ENCODE measurements around the gene FBXO22.
"Not testable (repeated sequence)": the region's sequence is repeated elsewhere in the genome, so short reads cannot be mapped to it uniquely, and the experiment has no call there.

The FBXO22 gene

DNA sequence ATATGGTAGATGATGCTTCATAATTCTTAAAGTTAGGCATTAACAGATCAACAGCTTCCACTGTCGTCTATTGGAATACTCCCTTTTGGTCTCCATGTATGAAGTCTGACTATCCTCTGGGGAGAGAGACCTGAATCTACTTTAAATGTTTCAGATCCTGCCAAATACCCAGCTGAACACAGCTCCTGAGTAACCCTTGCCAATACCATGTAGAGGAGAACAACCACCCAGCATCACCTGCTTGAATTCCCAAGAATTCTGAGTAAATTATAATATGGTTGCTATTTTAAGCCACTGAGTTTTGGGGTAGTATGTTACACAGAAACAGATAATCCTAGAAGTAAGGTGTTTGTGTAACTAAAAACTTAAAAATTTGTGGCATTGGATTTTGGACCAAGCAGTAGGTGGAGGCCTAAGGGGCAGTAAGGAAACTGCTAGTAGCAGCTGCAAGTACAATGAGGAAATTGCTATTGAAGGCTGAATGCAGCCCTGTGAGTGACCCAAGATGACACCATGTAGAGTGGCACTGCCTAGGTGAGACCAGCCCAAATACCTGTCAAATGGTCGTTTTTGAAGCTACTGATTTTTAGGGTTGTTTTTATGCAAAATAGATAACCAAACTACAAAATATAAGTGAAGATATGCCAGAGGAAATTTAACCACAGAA, 77.6 kb downstream of the FBXO22 start:
- DNase-seq (ENCODE audit: low read depth, low spot score) = no peak

DNA sequence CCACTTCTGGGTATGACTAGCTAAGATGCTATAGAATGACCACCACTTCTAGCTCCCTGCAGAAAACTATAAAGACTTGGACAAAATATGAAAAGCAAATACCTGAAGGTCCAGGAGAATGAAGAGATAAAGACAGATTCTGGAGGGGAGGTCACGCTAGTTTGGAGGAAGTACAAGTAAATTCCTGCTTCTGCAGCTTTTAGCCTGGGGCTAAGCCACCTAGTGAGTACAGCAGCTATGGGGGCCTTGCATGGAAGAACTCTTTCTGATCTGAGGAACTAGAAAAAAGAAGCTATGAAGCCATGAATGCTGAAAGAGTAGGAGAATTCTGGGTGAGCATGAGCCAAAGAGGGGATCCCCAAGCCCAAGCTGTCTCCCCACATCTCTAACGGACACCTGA, 78.8 kb downstream of the FBXO22 start:
- DNase-seq (ENCODE audit: low read depth, low spot score) = no peak

GRCh38 chr15:75984706-75985105, 81.0 kb downstream of the FBXO22 start:
- DNase-seq (ENCODE audit: low read depth, low spot score) = not testable (repeated sequence)

- no peak for DNase-seq (ENCODE audit: low read depth, low spot score)
These were observed 82.3 kb downstream of the FBXO22 start for GRCh38 chr15:75985971-75986370.

DNA sequence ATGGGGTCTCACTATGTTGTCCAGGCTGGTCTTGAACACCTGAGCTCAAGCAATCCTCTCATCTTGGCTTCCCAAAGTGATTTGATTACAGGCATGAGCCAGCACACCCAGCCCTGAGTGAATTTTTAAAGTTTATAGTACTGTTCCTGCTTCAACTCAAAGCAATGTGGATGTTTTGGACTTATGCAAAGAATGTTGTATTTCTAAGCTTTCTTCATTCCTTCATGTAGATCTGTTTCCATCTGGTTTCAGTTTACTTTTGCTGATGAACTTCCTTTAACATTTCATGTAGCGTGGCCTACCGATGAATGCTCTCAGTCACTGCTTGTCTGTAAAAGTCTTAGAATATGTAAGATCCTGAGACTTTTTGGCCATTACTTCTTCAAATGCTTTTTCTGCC, 85.4 kb downstream of the FBXO22 start:
- DNase-seq (ENCODE audit: low read depth, low spot score) = no peak

DNA sequence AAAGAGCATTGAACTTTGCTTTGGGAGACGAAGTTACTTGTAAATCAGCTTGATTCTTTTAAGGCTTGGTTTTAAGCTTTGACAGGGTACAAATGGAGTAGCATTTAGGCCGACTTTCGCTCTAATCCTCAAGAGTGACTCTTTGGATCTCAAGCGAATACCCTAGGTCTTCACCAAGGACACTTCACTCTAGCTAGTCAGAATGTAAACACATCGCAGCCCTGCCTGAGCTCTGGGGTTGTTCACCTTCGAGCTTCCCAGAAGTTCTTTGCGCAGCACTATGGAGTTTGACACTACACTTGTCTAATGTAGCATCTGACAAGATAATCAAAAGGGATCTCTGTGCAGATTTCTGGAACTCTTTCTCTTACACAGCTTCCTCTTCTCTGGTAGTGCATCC, 86.2 kb downstream of the FBXO22 start:
- no peak for DNase-seq (ENCODE audit: low read depth, low spot score)

All from brain pericyte (primary cell).